Activated CD4-positive, alpha-beta T cell treated with anti-CD3 and anti-CD28 coated beads, Interleukin-2, Interleukin-4, amounts not matched to agents 100 ng/mL and 50 ng/mL, durations not matched to agents 16 hours and 8 hours (primary cell): Measurements from ENCODE around the gene FTO.
"Not testable (repeated sequence)": the region's sequence is repeated elsewhere in the genome, so short reads cannot be mapped to it uniquely, and the experiment has no call there.

Source experiments
- DNase-seq: peaks from one replicate; pipeline ENCODE4 v3.0.0-alpha.2; 2020; ENCODE audit warnings: low spot score

Gene FTO

GRCh38 chr16:54163197-54163843 is 459.4 kb downstream of the FTO start:
- DNase-seq = no peak

- no peak for DNase-seq
These were observed 460.8 kb downstream of the FTO start for GRCh38 chr16:54164789-54165173.

GRCh38 chr16:54165174-54165911 is 461.4 kb downstream of the FTO start:
- no peak for DNase-seq

GRCh38 chr16:54165912-54166865 is 462.2 kb downstream of the FTO start:
- DNase-seq = no peak

- no peak for DNase-seq
These were observed 465.2 kb downstream of the FTO start for GRCh38 chr16:54169112-54169511.

- no peak for DNase-seq
These were observed 467.9 kb downstream of the FTO start for GRCh38 chr16:54171626-54172537.

GRCh38 chr16:54173490-54173889 is 469.5 kb downstream of the FTO start:
- no peak for DNase-seq

GRCh38 chr16:54174201-54174600 is 470.2 kb downstream of the FTO start:
- DNase-seq = no peak

- no peak for DNase-seq
These were observed 470.8 kb downstream of the FTO start for GRCh38 chr16:54174750-54175149.

- no peak for DNase-seq
These were observed 471.2 kb downstream of the FTO start for GRCh38 chr16:54175169-54175551.

GRCh38 chr16:54175552-54176375 is 471.8 kb downstream of the FTO start:
- no peak for DNase-seq

GRCh38 chr16:54176376-54176901 is 472.5 kb downstream of the FTO start:
- DNase-seq = no peak

- no peak for DNase-seq
These were observed 473.3 kb downstream of the FTO start for GRCh38 chr16:54177052-54177861.

GRCh38 chr16:54177862-54178477 is 474.0 kb downstream of the FTO start:
- DNase-seq = no peak

- no peak for DNase-seq
These were observed 474.6 kb downstream of the FTO start for GRCh38 chr16:54178478-54178976.

- no peak for DNase-seq
These were observed 476.7 kb downstream of the FTO start for GRCh38 chr16:54180421-54181359.

- DNase-seq = not testable (repeated sequence)
These were observed 477.9 kb downstream of the FTO start for GRCh38 chr16:54181683-54182329.
